Mesenchymal stem cell (in vitro differentiated cells and primary cell): Measurements from ENCODE around the gene PSG11.

Experiments
- DNase-seq: peaks from one replicate; pipeline ENCODE4 v3.0.0-alpha.2; 2013
- H2AFZ ChIP-seq: one replicate; pipeline ENCODE4 v1.6.1; 2013; ENCODE audit warnings: low read depth, mild to moderate bottlenecking, control low read depth, inconsistent platforms, low read length, moderate library complexity
- H2AK5ac ChIP-seq: 2 replicates; pipeline ENCODE4 v1.6.1; 2013; ENCODE audit warnings: low read length, moderate library complexity, mild to moderate bottlenecking, inconsistent platforms; ENCODE audit not compliant: severe bottlenecking
- H2BK120ac ChIP-seq: one replicate; pipeline ENCODE4 v1.6.1; 2013; ENCODE audit warnings: low read depth, mild to moderate bottlenecking, inconsistent platforms, low read length, moderate library complexity
- H2BK12ac ChIP-seq, 2 experiments: one replicate each; pipeline ENCODE4 v1.6.1; 2013; ENCODE audit warnings: inconsistent platforms in 2 of 2, low read length in 2 of 2, mild to moderate bottlenecking in 2 of 2, moderate library complexity in 2 of 2, control low read depth in 1 of 2
- H2BK15ac ChIP-seq: one replicate; pipeline ENCODE4 v1.6.1; 2013; ENCODE audit warnings: mild to moderate bottlenecking, low read depth, inconsistent platforms; ENCODE audit not compliant: poor library complexity, severe bottlenecking
- H2BK5ac ChIP-seq: 2 replicates; pipeline ENCODE4 v1.6.1; 2013; ENCODE audit warnings: low read depth, mild to moderate bottlenecking, low read length, control low read depth, inconsistent platforms; ENCODE audit not compliant: poor library complexity, severe bottlenecking
- H3K14ac ChIP-seq, 2 experiments: one replicate each; pipeline ENCODE4 v1.6.1; 2013; ENCODE audit warnings: inconsistent platforms in 2 of 2, low read length in 2 of 2, control low read depth in 1 of 2, mild to moderate bottlenecking in 1 of 2, moderate library complexity in 1 of 2
- H3K18ac ChIP-seq, 2 experiments: one replicate each; pipeline ENCODE4 v1.6.1; 2013; ENCODE audit warnings: inconsistent platforms in 2 of 2, low read length in 2 of 2, control low read depth in 1 of 2, low read depth in 1 of 2, mild to moderate bottlenecking in 1 of 2
- H3K23ac ChIP-seq, 2 experiments: one replicate each; pipeline ENCODE4 v1.6.1; 2013; ENCODE audit warnings: inconsistent platforms in 2 of 2, low read length in 2 of 2, mild to moderate bottlenecking in 2 of 2, moderate library complexity in 2 of 2, control low read depth in 1 of 2
- H3K27ac ChIP-seq: 2 replicates; pipeline ENCODE4 v1.5.1; 2013; ENCODE audit warnings: mild to moderate bottlenecking, moderate library complexity, low read length, control low read depth, inconsistent platforms; ENCODE audit not compliant: poor library complexity, severe bottlenecking
- H3K27me3 ChIP-seq, 2 experiments: 2 replicates each; pipeline versions ENCODE4 v1.6.1 to v1.7.0; 2013; ENCODE audit warnings: low read length in 2 of 2, mild to moderate bottlenecking in 2 of 2, moderate library complexity in 2 of 2, control low read depth in 1 of 2, inconsistent platforms in 1 of 2; ENCODE audit not compliant: control insufficient read depth in 1 of 2, insufficient read depth in 1 of 2
- H3K36me3 ChIP-seq, 2 experiments: 2 replicates each; pipeline versions ENCODE4 v1.6.1 to v1.7.0; 2013; ENCODE audit warnings: low read length in 2 of 2, control low read depth in 1 of 2, inconsistent platforms in 1 of 2, low read depth in 1 of 2, mild to moderate bottlenecking in 1 of 2; ENCODE audit not compliant: insufficient read depth in 2 of 2, control insufficient read depth in 1 of 2
- H3K4ac ChIP-seq, 2 experiments: one replicate each; pipeline ENCODE4 v1.6.1; 2013; ENCODE audit warnings: inconsistent platforms in 2 of 2, low read length in 2 of 2, mild to moderate bottlenecking in 2 of 2, moderate library complexity in 2 of 2, control low read depth in 1 of 2, low read depth in 1 of 2
- H3K4me1 ChIP-seq: 2 replicates; pipeline ENCODE4 v1.6.1; 2013; ENCODE audit warnings: low read depth, low read length, control low read depth; ENCODE audit not compliant: control insufficient read depth, insufficient read depth
- H3K4me2 ChIP-seq: 2 replicates; pipeline ENCODE4 v1.6.1; 2013; ENCODE audit warnings: low read length, mild to moderate bottlenecking, inconsistent platforms; ENCODE audit not compliant: poor library complexity, severe bottlenecking
- H3K4me3 ChIP-seq, 2 experiments: 2 replicates each; pipeline versions ENCODE4 v1.5.1 to v1.7.0; 2013; ENCODE audit warnings: low read length in 2 of 2, mild to moderate bottlenecking in 2 of 2, control low read depth in 1 of 2, low read depth in 1 of 2; ENCODE audit not compliant: insufficient read depth in 1 of 2
- H3K79me1 ChIP-seq: replicated peaks from 2 replicates; pipeline ENCODE4 v1.6.1; 2013; ENCODE audit warnings: mild to moderate bottlenecking, control low read depth, low read length, inconsistent platforms; ENCODE audit not compliant: poor library complexity, severe bottlenecking
- H3K9ac ChIP-seq: 2 replicates; pipeline ENCODE4 v1.7.0; 2013; ENCODE audit warnings: mild to moderate bottlenecking, low read length, moderate library complexity
- H3K9me3 ChIP-seq: 2 replicates; pipeline ENCODE4 v1.7.0; 2013; ENCODE audit warnings: mild to moderate bottlenecking, low read length; ENCODE audit not compliant: control insufficient read depth
- H4K8ac ChIP-seq: one replicate; pipeline ENCODE4 v1.6.1; 2013; ENCODE audit warnings: inconsistent platforms, mild to moderate bottlenecking, low read length, moderate library complexity
- H4K91ac ChIP-seq: one replicate; pipeline ENCODE4 v1.6.1; 2013; ENCODE audit warnings: mild to moderate bottlenecking, low read length, inconsistent platforms
- WGBS: methylation state at CpG from one replicate; pipeline ENCODE4 v1.1.7; 2013; ENCODE audit warnings: mixed read lengths; 5-methylcytosine and 5-hydroxymethylcytosine counted together

The PSG11 gene

DNA sequence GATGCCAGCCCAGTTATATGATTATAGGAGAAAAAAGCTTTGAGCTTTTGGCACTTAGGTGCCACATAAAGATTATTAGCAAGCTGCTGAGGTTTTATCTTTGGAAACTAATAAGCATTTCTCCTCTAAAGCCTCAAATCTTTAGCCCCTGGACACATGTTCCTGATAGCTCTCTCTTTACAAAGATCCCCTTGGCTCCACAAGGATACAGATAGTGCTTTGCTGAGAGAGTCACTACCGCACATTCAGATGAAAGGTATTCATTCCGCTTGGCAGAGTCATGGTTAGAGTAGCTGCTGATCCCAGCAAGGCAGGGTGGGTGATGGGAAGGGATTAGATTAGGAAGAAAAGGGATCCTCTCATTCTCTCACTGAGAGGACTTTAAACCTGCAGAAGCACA, 61.1 kb downstream of the PSG11 start:
- no peak overlapping the region for H2BK15ac ChIP-seq
- H2BK5ac ChIP-seq: no peak overlapping the region
- H2AK5ac ChIP-seq: no peak overlapping the region
- no peak overlapping the region for H3K23ac ChIP-seq
- H2BK120ac ChIP-seq: no peak overlapping the region
- no peak overlapping the region for H4K91ac ChIP-seq
- no peak overlapping the region for H3K9ac ChIP-seq
- H2AFZ ChIP-seq: no peak overlapping the region
- H3K4ac ChIP-seq: no peak overlapping the region
- no peak overlapping the region for H4K8ac ChIP-seq
- DNase-seq: no peak
- no peaks in the 10 kb centered on the region for H3K27me3 ChIP-seq
- 94% methylated on average over 2 of the region's 2 CpGs for WGBS
- H3K4me1 ChIP-seq: no peaks in the 10 kb centered on the region
- no peak overlapping the region for H2BK12ac ChIP-seq
- H3K79me1 ChIP-seq: no peaks in the 10 kb centered on the region
- H3K36me3 ChIP-seq: no peaks in the 10 kb centered on the region
- no peak overlapping the region for H3K4me2 ChIP-seq
- H3K14ac ChIP-seq: no peak overlapping the region
- no peak overlapping the region for H3K4me3 ChIP-seq
- H3K9me3 ChIP-seq: no peaks in the 10 kb centered on the region
- no peak overlapping the region for H3K18ac ChIP-seq
- H3K27ac ChIP-seq: no peak overlapping the region

DNA sequence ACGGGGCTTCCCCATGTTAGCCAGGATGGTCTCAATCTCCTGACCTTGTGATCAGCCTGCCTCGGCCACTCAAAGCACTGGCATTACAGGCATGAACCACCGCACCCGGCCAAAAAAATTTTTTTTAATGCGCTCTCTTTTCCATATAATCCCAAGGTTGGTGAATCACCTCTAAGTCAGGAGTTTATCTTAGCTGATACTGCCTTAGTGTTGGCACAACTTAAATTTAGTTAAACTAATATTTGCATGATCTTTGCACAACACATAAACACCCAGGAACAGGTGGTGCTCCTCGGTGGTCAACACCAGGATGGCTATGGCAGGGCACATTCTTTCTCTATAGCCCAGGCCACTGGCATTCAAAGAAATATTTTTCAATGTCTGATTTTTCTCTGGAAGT, 65.2 kb downstream of the PSG11 start:
- H3K9me3 ChIP-seq: no peaks in the 10 kb centered on the region
- no peaks in the 10 kb centered on the region for H3K4me1 ChIP-seq
- H3K23ac ChIP-seq: no peak overlapping the region
- no peak overlapping the region for H4K8ac ChIP-seq
- H2BK15ac ChIP-seq: no peak overlapping the region
- no peak overlapping the region for H2BK12ac ChIP-seq
- no peak overlapping the region for H3K9ac ChIP-seq
- no peak overlapping the region for H3K4ac ChIP-seq
- 81% methylated on average over 5 of the region's 6 CpGs for WGBS
- no peak overlapping the region for H3K4me3 ChIP-seq
- H4K91ac ChIP-seq: no peak overlapping the region
- no peak overlapping the region for H2BK120ac ChIP-seq
- no peak overlapping the region for H3K27ac ChIP-seq
- H3K14ac ChIP-seq: no peak overlapping the region
- DNase-seq: no peak
- H3K79me1 ChIP-seq: no peaks in the 10 kb centered on the region
- no peak overlapping the region for H2BK5ac ChIP-seq
- H2AK5ac ChIP-seq: no peak overlapping the region
- no peaks in the 10 kb centered on the region for H3K36me3 ChIP-seq
- no peak overlapping the region for H3K18ac ChIP-seq
- H3K27me3 ChIP-seq: no peaks in the 10 kb centered on the region
- H2AFZ ChIP-seq: no peak overlapping the region
- no peak overlapping the region for H3K4me2 ChIP-seq
